DOHH2 (cell line): ENCODE results near the gene PAPOLA.

Experiments
- H3F3A ChIP-seq: fragments of 200-600 bp; sonication (generic), shearing (Covaris generic); 2 replicates; pipeline ENCODE4 v1.6.0; 2016; ENCODE audit warnings: antibody characterized with exemption, mild to moderate bottlenecking; ENCODE audit not compliant: control insufficient read depth, insufficient read depth
- H3K27ac ChIP-seq: fragments of 200-600 bp; sonication (generic); 2 replicates; pipeline ENCODE4 v1.5.1; 2014; ENCODE audit warnings: low read depth, mild to moderate bottlenecking, low read length, moderate library complexity
- H3K27me3 ChIP-seq: fragments of 200-600 bp; sonication (generic); 2 replicates; pipeline ENCODE4 v1.6.1; 2014; ENCODE audit warnings: mild to moderate bottlenecking, low read length, mixed read lengths; ENCODE audit not compliant: control insufficient read depth
- H3K36me3 ChIP-seq: fragments of 200-600 bp; sonication (generic); 2 replicates; pipeline ENCODE4 v1.6.1; 2014; ENCODE audit warnings: mild to moderate bottlenecking, low read length, moderate library complexity, mixed read lengths; ENCODE audit not compliant: control insufficient read depth
- H3K4me1 ChIP-seq: fragments of 200-600 bp; sonication (generic); 2 replicates; pipeline ENCODE4 v1.6.1; 2014; ENCODE audit warnings: mild to moderate bottlenecking, low read length, mixed read lengths; ENCODE audit not compliant: control insufficient read depth
- H3K4me2 ChIP-seq: fragments of 200-600 bp; sonication (generic); 2 replicates; pipeline ENCODE4 v1.6.0; 2014; ENCODE audit warnings: mild to moderate bottlenecking, low read length, moderate library complexity
- H3K4me3 ChIP-seq: fragments of 200-600 bp; sonication (generic); 2 replicates; pipeline ENCODE4 v1.5.1; 2014; ENCODE audit warnings: mild to moderate bottlenecking, low read length, mixed read lengths
- H3K79me2 ChIP-seq: fragments of 200-600 bp; sonication (generic); 2 replicates; pipeline ENCODE4 v1.6.1; 2014; ENCODE audit warnings: mild to moderate bottlenecking, low read length, mixed read lengths; ENCODE audit not compliant: control insufficient read depth
- H3K9me2 ChIP-seq: fragments of 200-600 bp; sonication (generic); replicated peaks from 2 replicates; pipeline ENCODE4 v1.6.1; 2014; ENCODE audit warnings: mild to moderate bottlenecking, low read length, mixed read lengths; ENCODE audit not compliant: control insufficient read depth
- H3K9me3 ChIP-seq: fragments of 200-600 bp; sonication (generic); 2 replicates; pipeline ENCODE4 v1.6.1; 2014; ENCODE audit warnings: antibody characterized with exemption, low read length, mixed read lengths; ENCODE audit not compliant: control insufficient read depth, insufficient read depth
- H4K20me1 ChIP-seq: fragments of 200-600 bp; sonication (generic); 2 replicates; pipeline ENCODE4 v1.6.0; 2014; ENCODE audit warnings: low read depth, mild to moderate bottlenecking, antibody characterized with exemption, low read length, moderate library complexity; ENCODE audit not compliant: control insufficient read depth, insufficient read depth
- CTCF ChIP-seq: fragments of 200-600 bp; sonication (generic); IDR thresholded peaks from one replicate; pipeline ENCODE4 v1.5.1; 2014; ENCODE audit warnings: antibody characterized with exemption, mild to moderate bottlenecking, low read depth, low read length; ENCODE audit not compliant: poor library complexity, severe bottlenecking
- EZH2phosphoT487 ChIP-seq: fragments of 200-600 bp; sonication (generic); IDR thresholded peaks from 2 replicates; pipeline ENCODE4 v1.6.1; 2017; ENCODE audit warnings: borderline replicate concordance, mild to moderate bottlenecking, antibody characterized with exemption, low read length, moderate library complexity, mixed read lengths

Gene PAPOLA

GRCh38 chr14:96516351-96516750 lies 14.2 kb downstream of the PAPOLA start:
- H3K4me1 ChIP-seq = peaks cover 69% of the 10 kb centered on the region
- H3F3A ChIP-seq = no peaks in the 10 kb centered on the region
- H3K27me3 ChIP-seq = no peaks in the 10 kb centered on the region
- no peak overlapping the region; the same call in 1 of the 2 replicates for H3K4me2 ChIP-seq
- TF ChIP-seq CTCF (no peak), EZH2phosphoT487 (no peak)
- no peak overlapping the region for H3K4me3 ChIP-seq
- H4K20me1 ChIP-seq = peaks cover 47% of the 10 kb centered on the region
- peaks cover 19% of the 10 kb centered on the region for H3K36me3 ChIP-seq
- no peaks in the 10 kb centered on the region for H3K9me2 ChIP-seq
- peaks cover 99% of the 10 kb centered on the region for H3K79me2 ChIP-seq
- no peaks in the 10 kb centered on the region for H3K9me3 ChIP-seq
- no peak overlapping the region for H3K27ac ChIP-seq

- peaks cover 54% of the 10 kb centered on the region for H3K36me3 ChIP-seq
- H3K27ac ChIP-seq = no peak overlapping the region
- peaks cover 28% of the 10 kb centered on the region for H4K20me1 ChIP-seq
Observed at GRCh38 chr14:96519970-96520369, 17.8 kb downstream of the PAPOLA start.

GRCh38 chr14:96525452-96525851 lies 23.3 kb downstream of the PAPOLA start:
- Histone ChIP-seq H3K9me2 (no peaks in the 10 kb centered on the region), H3K36me3 (peaks cover 94% of the 10 kb centered on the region), H3K4me3 (no peak overlapping the region), H3K9me3 (no peaks in the 10 kb centered on the region), H3K4me2 (no peak overlapping the region), H3K4me1 (no peaks in the 10 kb centered on the region), H3K79me2 (peaks cover 68% of the 10 kb centered on the region), H4K20me1 (no peaks in the 10 kb centered on the region), H3K27me3 (no peaks in the 10 kb centered on the region), H3F3A (peaks cover 9% of the 10 kb centered on the region; the same call in 1 of the 2 replicates), H3K27ac (no peak overlapping the region)
- no peak for TF ChIP-seq CTCF
- TF ChIP-seq EZH2phosphoT487 = no peak

More at GRCh38 chr14:96519970-96520369, 17.8 kb downstream of the PAPOLA start:
- Histone ChIP-seq H3K4me1 (peaks cover 36% of the 10 kb centered on the region), H3K4me2 (no peak overlapping the region), H3K79me2 (peaks cover 95% of the 10 kb centered on the region), H3F3A (0 out of 2 replicates have a peak, but pooled peaks cover under 1% of the 10 kb centered on the region), H3K27me3 (no peaks in the 10 kb centered on the region), H3K9me2 (no peaks in the 10 kb centered on the region), H3K4me3 (no peak overlapping the region), H3K9me3 (no peaks in the 10 kb centered on the region)
- no peak for TF ChIP-seq CTCF
- no peak for TF ChIP-seq EZH2phosphoT487

- Histone ChIP-seq H3K4me3 (no peak overlapping the region), H3K4me1 (peaks cover 17% of the 10 kb centered on the region), H3K27me3 (no peaks in the 10 kb centered on the region), H3K36me3 (peaks cover 91% of the 10 kb centered on the region), H3K9me2 (no peaks in the 10 kb centered on the region), H3F3A (no peaks in the 10 kb centered on the region), H3K27ac (no peak overlapping the region), H4K20me1 (no peaks in the 10 kb centered on the region), H3K9me3 (no peaks in the 10 kb centered on the region), H3K79me2 (peaks cover 7% of the 10 kb centered on the region), H3K4me2 (no peak overlapping the region)
- TF ChIP-seq CTCF = no peak
- TF ChIP-seq EZH2phosphoT487 = no peak
Observed at GRCh38 chr14:96532632-96533031, 30.4 kb downstream of the PAPOLA start.
